GM21717 (cell line): ENCODE results near the gene EP400.

Source experiments
- ATAC-seq: cut with Tn5 transposase; IDR thresholded peaks from one replicate; pipeline ENCODE4 v1.9.1; 2021; ENCODE audit warnings: mild to moderate bottlenecking, moderate library complexity; ENCODE audit not compliant: unreplicated experiment

The EP400 gene

DNA sequence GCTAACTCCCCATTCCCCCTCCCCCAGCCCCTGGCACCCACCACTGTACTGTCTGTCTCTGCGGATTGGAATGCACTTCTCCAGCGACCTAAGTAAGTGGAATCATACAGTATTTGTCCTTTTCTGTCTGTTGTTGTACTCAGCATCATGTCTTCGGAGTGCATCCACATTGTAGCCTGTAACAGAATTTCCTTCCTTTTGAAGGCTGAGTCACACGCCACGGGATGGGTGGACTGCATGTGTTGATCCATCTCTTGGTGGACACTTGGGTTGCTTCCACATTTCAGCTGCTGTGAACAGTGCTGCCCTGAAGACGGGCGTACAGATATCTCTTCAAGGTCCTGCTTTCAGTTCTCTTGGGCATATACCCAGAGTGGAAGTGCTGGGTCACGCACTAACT, 160.0 kb downstream of the EP400 start:
- ATAC-seq, result no peak

DNA sequence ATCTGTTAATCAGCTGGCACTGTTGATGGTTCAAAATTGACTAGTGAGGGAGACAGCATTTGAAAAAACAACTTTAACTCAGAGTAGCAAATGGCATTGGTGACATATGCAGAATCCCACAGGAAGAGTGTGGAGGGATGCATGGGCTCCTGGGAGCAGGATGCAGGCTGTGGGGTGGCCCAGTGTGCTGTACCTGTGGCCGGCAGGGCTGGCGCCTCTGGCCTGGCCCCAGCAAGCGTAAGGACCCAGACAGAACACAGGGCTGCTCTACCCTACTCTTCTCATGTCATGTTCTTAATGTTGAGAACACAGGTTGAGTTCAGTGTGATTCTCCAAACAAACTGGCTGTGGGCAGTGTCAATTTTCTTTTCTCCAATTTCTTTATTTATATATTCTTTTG, 160.9 kb downstream of the EP400 start:
- no peak for ATAC-seq

DNA sequence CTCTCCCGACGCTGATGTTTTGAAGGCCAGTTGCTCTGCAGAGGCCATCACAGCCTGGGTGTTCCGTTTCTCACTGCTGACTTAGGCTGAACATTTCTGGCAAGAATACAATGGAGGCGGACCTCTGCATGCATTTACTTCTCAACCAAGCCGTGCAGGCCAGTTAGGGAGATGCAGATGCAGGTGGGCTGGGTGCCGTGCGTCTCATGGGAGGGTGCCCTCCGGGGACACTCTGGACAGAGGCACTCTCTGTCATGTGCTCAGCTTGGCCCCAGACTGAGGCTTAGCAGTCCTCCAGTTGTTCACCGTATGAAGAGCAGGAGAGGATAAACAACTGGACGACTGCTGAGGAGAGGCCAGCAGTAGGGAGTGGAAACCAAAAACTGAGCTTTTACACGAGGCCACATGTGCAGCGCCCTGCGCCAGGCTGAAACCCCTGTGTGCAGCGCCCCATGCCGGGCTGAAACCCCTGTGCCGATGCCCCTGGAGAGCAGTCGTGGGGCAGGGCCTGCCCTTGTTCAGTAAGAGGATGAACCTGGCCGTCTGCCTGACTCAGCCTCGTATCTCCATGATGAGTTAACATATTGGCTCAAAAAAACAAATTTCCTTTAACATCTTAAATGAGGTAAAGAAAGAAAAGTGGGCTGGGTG, 162.0 kb downstream of the EP400 start:
- no peak for ATAC-seq

DNA sequence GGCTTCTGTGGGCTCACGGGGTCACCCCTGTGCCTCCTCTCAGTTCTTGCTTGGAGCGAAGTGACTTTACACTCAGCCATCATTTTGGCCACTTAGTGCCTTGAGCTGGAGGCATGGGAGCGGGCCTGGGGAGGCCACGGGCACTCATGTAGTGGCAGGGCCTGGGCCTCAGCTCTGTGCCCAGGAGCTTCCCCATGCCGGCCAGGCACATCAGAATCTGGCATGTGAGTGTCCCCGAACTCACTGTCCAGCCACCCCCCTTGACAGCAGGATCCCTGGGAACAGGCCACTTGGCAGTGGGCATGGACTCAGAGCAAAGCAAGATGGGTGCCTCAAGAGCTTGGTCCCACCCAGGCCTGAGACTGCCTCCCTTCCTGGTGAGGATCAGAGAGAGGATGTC, 164.9 kb downstream of the EP400 start:
- no peak for ATAC-seq

DNA sequence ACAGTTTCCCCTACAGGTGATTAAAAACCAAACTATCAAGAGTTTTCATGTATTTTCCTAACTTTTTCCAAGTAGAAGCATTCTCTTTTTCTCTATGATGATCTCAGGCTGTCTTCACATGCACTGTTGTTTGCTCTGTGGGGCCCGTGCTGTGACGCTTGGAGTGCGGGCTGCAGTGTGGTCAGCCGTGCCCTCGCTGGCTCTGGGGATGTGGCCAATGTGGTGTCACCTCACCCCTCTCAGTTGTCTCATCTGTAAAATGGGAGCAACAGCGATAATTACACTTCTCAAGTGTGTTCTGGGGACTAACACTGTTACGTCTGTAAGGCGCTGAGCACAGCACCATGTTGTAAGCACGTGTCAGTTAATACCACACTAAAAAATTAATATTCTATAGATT, 165.8 kb downstream of the EP400 start:
- ATAC-seq, result no peak

DNA sequence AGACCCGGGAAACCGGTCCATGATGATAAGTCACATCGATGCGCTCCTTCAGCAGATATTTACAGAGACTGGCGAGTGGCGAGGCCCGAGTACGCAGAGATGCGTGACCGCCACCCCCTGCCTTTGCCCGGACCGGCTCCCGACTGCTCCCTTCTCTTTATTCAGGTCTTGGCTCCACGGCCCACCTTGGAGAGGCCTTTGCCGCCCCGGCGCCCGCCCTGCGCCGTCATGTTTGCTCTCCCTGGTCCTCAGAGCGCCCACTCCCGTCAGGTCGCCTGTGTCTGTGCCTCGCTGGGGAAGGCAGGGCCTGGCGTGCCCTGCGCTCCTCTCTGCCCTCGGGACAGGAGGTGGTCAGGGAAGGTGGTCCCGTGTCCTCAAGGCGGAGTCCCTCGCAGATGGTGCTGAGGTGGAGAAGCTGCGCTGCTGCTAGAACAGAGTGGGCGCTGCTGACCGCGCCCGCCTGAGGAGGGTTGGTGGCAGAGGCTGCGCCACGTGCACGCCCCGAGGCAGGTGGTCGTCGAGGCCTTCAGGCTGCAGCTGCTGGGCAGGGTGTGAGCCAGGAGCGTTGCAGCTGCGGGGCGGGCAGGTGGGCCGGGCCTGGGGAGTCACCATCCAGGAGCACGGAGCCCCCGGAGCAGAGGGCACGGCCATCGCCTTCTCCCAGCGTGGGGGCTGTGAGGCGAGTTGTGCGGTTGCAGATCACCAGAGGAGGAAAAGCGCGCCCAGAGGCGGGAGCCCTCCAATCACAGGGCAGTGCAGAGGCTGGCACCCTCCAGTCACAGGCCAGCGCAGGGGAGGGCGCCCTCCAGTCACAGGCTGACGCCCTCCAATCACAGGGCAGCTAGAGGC, 167.2 kb downstream of the EP400 start:
- ATAC-seq, result no peak

DNA sequence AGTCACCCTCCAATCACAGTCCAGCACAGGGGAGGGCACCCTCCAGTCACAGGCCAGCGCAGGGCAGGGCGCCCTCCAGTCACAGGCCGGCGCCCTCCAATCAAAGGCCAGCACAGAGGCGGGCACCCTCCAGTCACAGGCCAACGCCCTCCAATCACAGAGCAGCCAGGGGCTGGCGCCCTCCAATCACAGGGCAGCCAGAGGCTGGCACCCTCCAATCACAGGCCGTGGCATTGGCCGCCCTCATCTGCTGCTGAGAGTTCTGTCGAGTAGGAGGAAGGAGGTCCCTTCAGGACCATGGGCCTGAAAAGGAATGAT, 167.8 kb downstream of the EP400 start:
- no peak for ATAC-seq

DNA sequence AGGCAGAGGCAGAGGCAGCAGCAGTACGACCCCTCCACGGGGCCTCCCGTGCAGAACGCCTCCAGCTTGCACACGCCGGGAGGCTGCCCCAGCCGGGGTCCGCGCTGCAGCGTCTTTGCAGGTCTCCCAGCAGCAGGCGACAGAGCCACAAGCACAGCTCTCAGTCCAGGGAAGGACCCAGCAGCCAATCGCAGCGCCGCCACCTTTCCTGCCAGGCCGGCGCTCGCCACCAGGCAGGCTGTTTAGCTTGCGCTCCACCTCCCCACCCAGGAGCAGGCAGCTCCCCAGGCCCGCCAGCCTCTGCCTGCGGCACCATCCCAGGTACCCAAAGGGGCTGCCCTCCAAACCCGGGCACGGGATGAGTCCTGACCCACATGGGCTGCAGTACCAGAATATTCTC, 169.1 kb downstream of the EP400 start:
- ATAC-seq, result no peak

DNA sequence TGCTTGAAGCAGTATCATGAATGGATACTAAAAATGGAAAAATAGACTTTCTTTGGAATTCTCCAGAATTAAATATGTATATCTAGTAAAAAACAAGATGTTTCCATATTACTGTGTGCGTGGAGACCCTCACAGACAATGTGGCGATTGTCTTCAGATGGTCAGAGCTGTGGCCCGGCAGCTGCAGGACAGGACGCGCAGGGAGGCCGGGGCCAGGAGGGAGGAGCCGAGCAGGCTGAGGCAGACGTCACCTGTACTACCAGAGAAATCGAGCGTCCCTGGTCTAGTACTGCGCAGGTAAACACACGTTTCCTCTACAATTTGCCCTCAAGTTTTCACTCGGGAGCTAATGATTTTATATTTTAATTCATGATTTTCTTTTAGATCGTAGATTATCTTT, 171.5 kb downstream of the EP400 start:
- no peak for ATAC-seq

DNA sequence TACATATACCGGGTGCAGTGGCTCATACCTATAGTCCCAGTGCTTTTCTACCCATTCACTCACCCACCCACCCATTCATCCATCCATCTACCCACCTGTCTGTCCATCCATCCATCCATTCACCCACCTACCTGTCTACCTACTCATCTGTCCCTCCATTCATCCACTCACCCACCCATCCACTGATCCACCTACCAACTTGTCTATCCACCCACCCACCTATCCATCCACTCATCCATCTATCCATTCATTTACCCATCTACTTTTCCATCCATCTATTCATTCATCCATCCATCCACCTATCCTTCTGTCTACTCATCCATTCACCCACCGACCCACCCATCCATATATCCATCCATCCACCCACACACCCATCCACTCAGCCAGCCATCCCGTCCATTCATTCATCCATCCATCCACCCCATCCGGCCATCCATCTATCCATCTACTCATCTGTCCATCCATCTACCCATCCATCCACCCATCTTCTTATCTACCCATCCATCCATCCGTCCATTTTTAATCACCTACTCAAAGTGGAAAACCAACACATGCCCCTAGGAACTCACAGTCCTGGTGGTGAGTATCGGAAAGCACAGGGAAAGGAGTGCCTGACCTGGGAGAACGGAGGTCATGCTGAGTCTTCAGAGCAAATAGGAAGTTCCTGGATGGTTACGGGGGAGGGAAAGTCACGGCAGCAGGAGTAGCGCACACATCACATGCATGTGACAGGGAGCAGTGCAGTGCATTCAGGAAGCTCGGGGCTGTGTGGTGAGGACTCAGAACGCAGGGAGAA, 174.4 kb downstream of the EP400 start:
- ATAC-seq, result no peak

DNA sequence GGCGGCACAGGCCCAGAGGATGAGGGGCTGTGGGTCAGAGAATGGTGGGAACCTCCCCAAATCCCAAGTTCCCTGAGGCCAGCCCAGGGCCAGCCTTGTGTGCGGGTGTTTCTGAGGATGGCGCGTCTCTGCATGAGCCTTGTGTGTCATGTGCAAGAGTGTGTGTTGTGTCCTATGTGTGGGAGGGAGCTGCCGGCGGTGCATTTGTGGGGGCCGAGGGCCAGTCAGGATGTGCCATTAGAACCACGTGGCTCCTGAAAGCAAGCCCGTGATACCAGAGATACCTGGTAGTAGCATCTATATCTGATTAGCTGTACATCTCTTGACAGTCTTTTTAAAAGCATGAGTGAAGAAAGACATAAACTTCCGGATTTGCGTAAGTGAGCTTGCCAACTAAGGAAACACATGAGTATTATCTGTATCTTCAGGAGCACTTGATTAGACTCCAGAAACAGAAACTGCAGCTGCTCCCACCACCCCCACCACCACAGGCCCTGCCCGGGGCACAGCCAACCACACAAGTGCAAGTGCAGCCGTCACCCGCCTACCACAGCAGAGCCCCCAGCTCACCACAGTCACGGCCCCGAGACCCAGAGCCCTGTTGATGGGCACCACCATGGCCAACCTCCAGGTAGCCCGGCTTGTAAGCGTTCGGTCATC, 175.2 kb downstream of the EP400 start:
- no peak for ATAC-seq

DNA sequence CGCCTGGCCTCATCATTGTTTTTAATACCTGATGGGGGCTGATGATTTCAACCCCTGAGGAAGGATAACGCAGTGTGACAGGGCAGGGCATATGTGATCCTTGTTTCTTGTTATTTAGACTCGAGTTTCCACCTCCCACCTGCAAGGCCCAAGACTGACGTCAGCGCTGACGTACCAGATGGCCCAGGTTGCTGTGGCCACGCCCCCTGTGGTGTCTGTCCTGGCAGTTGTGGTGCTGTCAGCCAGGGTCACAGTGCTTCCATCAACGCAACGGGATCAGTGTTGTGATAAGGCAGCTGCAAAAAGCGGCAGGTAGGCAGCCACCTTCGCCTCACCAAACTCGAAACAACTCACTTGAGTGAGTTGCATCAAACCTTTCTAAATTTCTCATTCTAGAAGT, 176.0 kb downstream of the EP400 start:
- ATAC-seq, result no peak

DNA sequence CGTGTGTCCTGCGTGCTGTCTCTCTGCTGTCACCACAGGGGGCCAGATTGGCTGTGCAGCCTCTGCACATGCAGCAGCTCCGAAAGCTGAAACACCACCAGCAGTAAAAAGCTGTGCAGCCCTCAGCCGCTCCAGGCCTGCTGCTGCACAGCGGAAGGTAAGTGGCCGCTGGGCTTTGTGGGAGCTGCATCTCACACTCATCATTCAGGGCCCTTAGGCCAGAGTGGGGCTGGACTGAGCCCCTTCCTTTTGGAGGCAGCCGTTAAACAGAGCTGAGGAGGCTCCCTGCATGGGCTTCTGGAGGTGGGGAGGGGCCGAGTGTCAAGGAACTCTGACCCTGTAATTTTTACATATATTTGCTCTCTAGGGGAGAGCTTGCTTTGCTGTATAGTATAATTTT, 177.3 kb downstream of the EP400 start:
- ATAC-seq, result no peak

DNA sequence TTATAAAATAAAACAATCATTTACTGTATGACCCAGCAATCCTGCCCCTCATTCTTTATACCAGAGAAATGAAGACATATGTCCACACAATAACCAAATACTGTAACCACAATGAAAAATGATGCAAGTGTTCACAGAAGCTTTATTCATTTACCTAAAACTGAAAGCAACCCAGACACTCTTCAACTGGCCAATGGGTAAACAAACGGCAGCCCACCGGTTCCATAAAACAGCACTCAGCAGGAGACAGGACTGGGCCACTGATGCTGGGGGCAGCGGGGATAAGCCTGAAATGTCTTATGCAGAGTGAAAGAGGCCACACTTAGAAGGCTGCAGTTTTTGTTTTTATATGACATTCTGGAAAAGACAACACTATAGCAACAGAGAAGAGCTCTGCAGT, 179.3 kb downstream of the EP400 start:
- no peak for ATAC-seq

DNA sequence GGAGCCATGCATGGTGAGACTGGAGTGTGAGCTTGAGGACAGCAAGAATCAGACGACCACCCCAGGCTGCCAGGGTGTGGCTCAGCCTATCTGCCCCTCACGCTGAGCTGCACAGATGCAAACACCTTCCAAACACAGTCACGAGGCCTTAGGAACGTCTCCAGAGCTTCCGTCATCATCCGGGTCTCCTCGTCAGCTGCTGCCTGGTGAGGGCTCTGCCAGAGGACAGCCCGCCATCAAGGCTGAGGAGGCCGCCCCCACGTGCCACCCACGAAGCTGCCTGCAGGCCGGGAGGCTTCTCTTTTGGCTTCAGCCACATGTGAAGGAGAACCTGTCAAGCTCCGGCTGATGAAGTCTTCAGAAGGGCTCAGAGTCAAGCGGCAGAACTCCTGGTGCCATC, 180.9 kb downstream of the EP400 start:
- ATAC-seq, result no peak
